Measurements from ENCODE around the gene ACTR3C.

Gene ACTR3C

DNA sequence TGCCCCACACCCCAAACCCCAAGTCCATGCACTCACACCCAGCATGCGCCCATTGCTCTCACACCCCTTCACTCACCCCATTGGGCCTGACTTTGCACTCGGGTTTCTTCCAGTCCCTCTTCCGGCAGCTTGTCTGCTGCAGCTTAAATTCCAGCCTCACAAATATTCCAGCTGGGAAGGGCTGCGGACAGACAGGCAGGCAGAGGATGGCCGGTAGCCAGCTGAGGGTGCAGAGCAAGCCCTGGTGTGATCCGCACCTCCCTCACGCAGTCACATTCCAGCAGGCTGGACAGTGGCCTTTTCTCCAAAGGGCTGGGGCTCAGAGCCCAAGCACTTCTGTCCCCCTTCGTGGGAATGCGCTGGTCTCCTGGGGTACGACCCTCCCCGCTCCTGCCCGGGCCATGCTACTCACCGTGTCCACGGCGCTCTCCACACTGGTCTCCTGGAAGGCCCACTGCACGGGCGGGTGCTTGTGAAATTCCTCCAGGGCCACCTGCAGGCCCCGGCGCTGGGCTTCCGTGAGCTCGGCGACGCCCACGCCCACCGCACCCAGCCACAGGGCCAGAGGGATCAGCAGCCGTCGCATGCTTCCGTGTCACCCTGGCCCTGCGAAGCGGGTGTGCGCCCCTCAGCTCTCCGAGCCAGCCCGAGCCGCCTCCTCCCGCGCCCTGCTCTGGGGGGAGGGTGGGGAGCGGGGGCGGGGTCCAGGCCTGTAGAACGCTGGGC, 16.8 kb upstream of the ACTR3C start:
- TF ChIP-seq TAF1 (IDR thresholded peaks at IDR 0.05; ENCODE audit: borderline replicate concordance, insufficient read depth, low read length) (no peak), POLR2AphosphoS5 (IDR thresholded peaks at IDR 0.05; ENCODE audit: low read depth, low read length) (no peak), SIN3A (IDR thresholded peaks at IDR 0.05; ENCODE audit: borderline replicate concordance, insufficient read depth, low read length) (no peak)

DNA sequence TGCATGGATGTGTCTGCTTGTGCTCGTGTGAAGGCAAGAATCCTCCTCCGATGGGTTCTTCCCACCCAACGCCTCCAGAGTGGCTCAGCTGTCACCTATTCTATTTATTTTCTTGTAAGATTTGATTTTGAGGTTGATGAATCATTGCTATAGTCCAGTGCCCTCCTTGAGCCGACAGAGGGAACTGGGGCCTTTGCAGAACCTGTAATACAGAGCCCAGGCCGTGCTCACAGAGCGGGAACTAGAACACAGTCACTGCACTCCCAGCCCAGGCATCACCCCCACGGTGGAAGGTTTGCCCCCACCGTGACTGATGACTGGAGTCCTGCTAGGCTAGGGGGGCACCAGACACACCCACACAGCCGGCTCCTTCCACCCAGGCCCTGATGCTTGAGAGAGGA, 16.1 kb upstream of the ACTR3C start:
- TF ChIP-seq TAF1 (IDR thresholded peaks at IDR 0.05; ENCODE audit: borderline replicate concordance, insufficient read depth, low read length) = no peak
- no peak for TF ChIP-seq SIN3A (IDR thresholded peaks at IDR 0.05; ENCODE audit: borderline replicate concordance, insufficient read depth, low read length)
- TF ChIP-seq POLR2AphosphoS5 (IDR thresholded peaks at IDR 0.05; ENCODE audit: low read depth, low read length) = no peak
- TF ChIP-seq REST (IDR thresholded peaks at IDR 0.05; ENCODE audit: insufficient read depth in 1 of 2, low read depth in 2 of 2, low read length in 2 of 2) = no peak
- no peak for TF ChIP-seq FOXP2 (optimal IDR thresholded peaks at IDR 0.05; ENCODE audit: borderline replicate concordance, extremely low read depth, extremely low read length, insufficient read depth)

DNA sequence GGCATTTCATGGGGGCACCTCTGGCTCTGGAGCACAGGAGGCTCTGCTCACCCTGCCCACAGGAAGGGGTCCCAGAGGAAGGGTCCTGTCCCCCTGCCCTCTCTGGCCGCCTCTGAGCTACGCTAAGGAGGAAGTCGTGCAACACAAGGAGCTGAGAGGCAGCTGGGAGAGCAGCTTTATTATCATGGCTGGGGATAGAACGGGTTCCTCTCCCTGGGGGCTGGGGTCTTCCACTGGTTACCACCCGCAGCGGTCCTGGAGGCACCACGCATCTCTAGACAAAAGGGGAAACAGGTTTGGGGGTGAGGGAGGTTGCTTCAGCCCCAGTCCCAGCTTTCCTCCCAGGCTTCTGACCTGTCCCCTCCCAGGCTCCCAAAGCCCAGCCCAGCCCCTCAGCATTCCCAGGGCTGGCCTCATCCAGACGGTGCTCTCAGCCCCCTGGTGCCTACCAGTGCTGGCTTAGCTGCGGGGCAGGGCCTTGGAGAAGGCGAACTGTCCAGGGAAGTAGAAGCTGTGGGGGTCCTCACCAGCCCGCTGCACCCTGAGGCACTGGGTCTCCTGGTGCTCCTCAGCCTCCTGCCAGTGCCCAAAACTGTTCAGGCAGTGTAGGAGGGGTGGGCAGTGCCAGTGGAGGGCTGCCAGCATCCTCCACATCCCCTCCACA, 15.0 kb upstream of the ACTR3C start:
- TF ChIP-seq TAF1 (IDR thresholded peaks at IDR 0.05; ENCODE audit: borderline replicate concordance, insufficient read depth, low read length) (no peak), SIN3A (IDR thresholded peaks at IDR 0.05; ENCODE audit: borderline replicate concordance, insufficient read depth, low read length) (no peak), FOXP2 (optimal IDR thresholded peaks at IDR 0.05; ENCODE audit: borderline replicate concordance, extremely low read depth, extremely low read length, insufficient read depth) (no peak), REST (IDR thresholded peaks at IDR 0.05; ENCODE audit: insufficient read depth in 1 of 2, low read depth in 2 of 2, low read length in 2 of 2) (no peak), POLR2AphosphoS5 (IDR thresholded peaks at IDR 0.05; ENCODE audit: low read depth, low read length) (no peak)

- TF ChIP-seq REST (IDR thresholded peaks at IDR 0.05; ENCODE audit: insufficient read depth in 1 of 2, low read depth in 2 of 2, low read length in 2 of 2) (no peak), FOXP2 (optimal IDR thresholded peaks at IDR 0.05; ENCODE audit: borderline replicate concordance, extremely low read depth, extremely low read length, insufficient read depth) (no peak), TAF1 (IDR thresholded peaks at IDR 0.05; ENCODE audit: borderline replicate concordance, insufficient read depth, low read length) (no peak), POLR2AphosphoS5 (IDR thresholded peaks at IDR 0.05; ENCODE audit: low read depth, low read length) (no peak), SIN3A (IDR thresholded peaks at IDR 0.05; ENCODE audit: borderline replicate concordance, insufficient read depth, low read length) (no peak)
Observed at GRCh38 chr7:150337659-150338081, 14.3 kb upstream of the ACTR3C start.

GRCh38 chr7:150337179-150337578, 13.8 kb upstream of the ACTR3C start:
- TF ChIP-seq SIN3A (IDR thresholded peaks at IDR 0.05; ENCODE audit: borderline replicate concordance, insufficient read depth, low read length) (no peak), POLR2AphosphoS5 (IDR thresholded peaks at IDR 0.05; ENCODE audit: low read depth, low read length) (no peak), REST (IDR thresholded peaks at IDR 0.05; ENCODE audit: insufficient read depth in 1 of 2, low read depth in 2 of 2, low read length in 2 of 2) (no peak), FOXP2 (optimal IDR thresholded peaks at IDR 0.05; ENCODE audit: borderline replicate concordance, extremely low read depth, extremely low read length, insufficient read depth) (no peak), TAF1 (IDR thresholded peaks at IDR 0.05; ENCODE audit: borderline replicate concordance, insufficient read depth, low read length) (no peak)

All from PFSK-1 (cell line).